Smooth muscle cell of the pulmonary artery (primary cell): ENCODE data around the gene STEAP1. TPM values are rescaled to one million over a fixed set of nuclear protein-coding genes. Genes with fewer than 3 reads are reported as not detected.

Experiments used
- total RNA-seq: library from RNA; depleted of rRNA; stranded (reverse); fragments of >200 nt; gene quantifications from 2 replicates; pipeline ENCODE4 v1.2.3, GENCODE V29; 2014

Gene STEAP1
- 48.2 and 62.2 TPM in 2 replicates for total RNA-seq

GRCh38 chr7:90153943-90154771 is at the start of gene STEAP1:
Gene STEAP1 (plus strand): TSS chr7:90154469. CDS start chr7:90159789, 5,320 bp downstream.

GRCh38 chr7:90211391-90212148 is 57.3 kb downstream of the STEAP1 start, which contains the start of gene STEAP2:
Gene STEAP2 (plus strand): TSS chr7:90211740. CDS start chr7:90225083, 13,343 bp downstream.

Other genes starting within 250 kb of the STEAP1 start
- 45.2 and 46.2 TPM in 2 replicates for gene STEAP2, start 57.3 kb downstream of the STEAP1 start, total RNA-seq
- 10.6 and 13.4 TPM in 2 replicates for gene CFAP69, start 90.7 kb downstream of the STEAP1 start, total RNA-seq
- gene FAM237B, start 166.8 kb downstream of the STEAP1 start, total RNA-seq, result not detected in 2 replicates
- 7.2 and 10.9 TPM in 2 replicates for gene GTPBP10, start 192.2 kb downstream of the STEAP1 start, total RNA-seq
- gene CLDN12, start 249.0 kb downstream of the STEAP1 start, total RNA-seq, result 56.5 and 58.6 TPM in 2 replicates